Measurements from ENCODE around the gene SHOC2.

DNA sequence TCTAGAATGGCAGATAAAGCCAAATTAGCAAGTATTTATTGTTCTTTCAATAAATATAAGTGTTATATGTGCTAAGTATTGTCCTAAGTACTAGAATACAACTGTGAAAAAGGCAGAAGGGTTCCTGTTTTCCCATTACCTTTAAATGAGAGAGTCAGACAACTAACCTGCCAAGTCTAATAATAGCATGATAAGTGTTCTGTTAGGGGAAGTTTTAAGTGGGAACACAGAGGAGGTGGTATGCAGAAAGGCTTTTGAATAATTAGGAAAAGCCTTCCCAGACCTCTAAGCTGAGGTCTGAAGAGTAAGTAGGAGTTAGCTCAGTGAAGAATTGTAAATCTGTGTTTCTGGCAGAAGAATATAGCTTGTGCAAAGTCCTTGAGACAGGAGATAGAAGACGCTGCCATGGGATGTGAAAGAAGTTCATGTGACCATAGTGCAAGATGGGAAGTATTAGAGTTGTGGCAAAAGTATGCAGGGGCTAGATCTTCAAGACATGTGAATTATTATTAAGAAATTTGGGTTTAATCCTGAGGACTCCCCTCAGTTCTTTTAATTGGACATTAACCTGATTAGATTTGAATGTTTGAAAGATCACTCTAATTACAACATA lies 12.5 kb downstream of the SHOC2 start:
- TF ChIP-seq, protein P1, sequence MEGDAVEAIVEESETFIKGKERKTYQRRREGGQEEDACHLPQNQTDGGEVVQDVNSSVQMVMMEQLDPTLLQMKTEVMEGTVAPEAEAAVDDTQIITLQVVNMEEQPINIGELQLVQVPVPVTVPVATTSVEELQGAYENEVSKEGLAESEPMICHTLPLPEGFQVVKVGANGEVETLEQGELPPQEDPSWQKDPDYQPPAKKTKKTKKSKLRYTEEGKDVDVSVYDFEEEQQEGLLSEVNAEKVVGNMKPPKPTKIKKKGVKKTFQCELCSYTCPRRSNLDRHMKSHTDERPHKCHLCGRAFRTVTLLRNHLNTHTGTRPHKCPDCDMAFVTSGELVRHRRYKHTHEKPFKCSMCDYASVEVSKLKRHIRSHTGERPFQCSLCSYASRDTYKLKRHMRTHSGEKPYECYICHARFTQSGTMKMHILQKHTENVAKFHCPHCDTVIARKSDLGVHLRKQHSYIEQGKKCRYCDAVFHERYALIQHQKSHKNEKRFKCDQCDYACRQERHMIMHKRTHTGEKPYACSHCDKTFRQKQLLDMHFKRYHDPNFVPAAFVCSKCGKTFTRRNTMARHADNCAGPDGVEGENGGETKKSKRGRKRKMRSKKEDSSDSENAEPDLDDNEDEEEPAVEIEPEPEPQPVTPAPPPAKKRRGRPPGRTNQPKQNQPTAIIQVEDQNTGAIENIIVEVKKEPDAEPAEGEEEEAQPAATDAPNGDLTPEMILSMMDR (IDR thresholded peaks at IDR 0.05; ENCODE audit: low read length) = no peak
- TF ChIP-seq EZH2 (IDR thresholded peaks at IDR 0.05; ENCODE audit: borderline replicate concordance, low read length) = no peak

Data from OCI-LY1 (cell line).